HG03558 (cell line): ENCODE measurements around the gene GMDS.
"Not testable (repeated sequence)": the region's sequence is repeated elsewhere in the genome, so short reads cannot be mapped to it uniquely, and the experiment has no call there.

Experiments used
- ATAC-seq: cut with Tn5 transposase; IDR thresholded peaks from one replicate; pipeline ENCODE4 v1.9.1; 2021; ENCODE audit warnings: moderate number of reproducible peaks; ENCODE audit not compliant: unreplicated experiment; ENCODE audit errors: extremely low read depth

GMDS gene

GRCh38 chr6:1773700-1774099 lies 471.7 kb downstream of the GMDS start:
- no peak for ATAC-seq

GRCh38 chr6:1770968-1771723 lies 474.3 kb downstream of the GMDS start:
- ATAC-seq: no peak

GRCh38 chr6:1770435-1770843 lies 475.0 kb downstream of the GMDS start:
- no peak for ATAC-seq

GRCh38 chr6:1767481-1768246 lies 477.7 kb downstream of the GMDS start:
- ATAC-seq: no peak

GRCh38 chr6:1766654-1767053 lies 478.8 kb downstream of the GMDS start:
- ATAC-seq: no peak

- no peak for ATAC-seq
These were observed 480.1 kb downstream of the GMDS start for GRCh38 chr6:1765160-1765903.

- no peak for ATAC-seq
These were observed 480.9 kb downstream of the GMDS start for GRCh38 chr6:1764397-1764987.

- no peak for ATAC-seq
These were observed 482.0 kb downstream of the GMDS start for GRCh38 chr6:1763404-1763803.

GRCh38 chr6:1762203-1762602 lies 483.2 kb downstream of the GMDS start:
- ATAC-seq: no peak

- ATAC-seq: no peak
These were observed 483.9 kb downstream of the GMDS start for GRCh38 chr6:1761477-1761877.

- no peak for ATAC-seq
These were observed 484.5 kb downstream of the GMDS start for GRCh38 chr6:1760876-1761275.

GRCh38 chr6:1759870-1760269 lies 485.5 kb downstream of the GMDS start:
- ATAC-seq: no peak

- no peak for ATAC-seq
These were observed 487.2 kb downstream of the GMDS start for GRCh38 chr6:1758076-1758679.

GRCh38 chr6:1757131-1757530 lies 488.3 kb downstream of the GMDS start:
- ATAC-seq: no peak

GRCh38 chr6:1756472-1757129 lies 488.8 kb downstream of the GMDS start:
- no peak for ATAC-seq

GRCh38 chr6:1751063-1751462 lies 494.3 kb downstream of the GMDS start:
- not testable (repeated sequence) for ATAC-seq

- no peak for ATAC-seq
These were observed 496.4 kb downstream of the GMDS start for GRCh38 chr6:1749041-1749440.

GRCh38 chr6:1747531-1747930 lies 497.9 kb downstream of the GMDS start:
- no peak for ATAC-seq

- ATAC-seq: no peak
These were observed 498.4 kb downstream of the GMDS start for GRCh38 chr6:1747003-1747402.

- ATAC-seq: no peak
These were observed 499.6 kb downstream of the GMDS start for GRCh38 chr6:1745814-1746213.
